IMR-90 (cell line): ENCODE data around the gene NPPC. TPM values are rescaled to one million over a fixed set of nuclear protein-coding genes. Genes with fewer than 3 reads are reported as not detected.

Source experiments
- ATAC-seq: fragments of 200-7000 bp; cut with Tn5 transposase; 2 replicates; pipeline ENCODE4 v1.9.1; 2020; ENCODE audit warnings: low read depth, mild to moderate bottlenecking, moderate library complexity
- BruUV-seq: library from RNA; stranded (reverse); fragments of 400-500 nt; replicated peaks from 2 replicates; lab custom pipeline; 2021; lab: Mats Ljungman, UMichigan
- CTCF ChIA-PET: fragments of 300-600 bp; formaldehyde crosslinking; extraction: SDS; loops from one replicate; lab custom pipeline; 2021; ENCODE audit warnings: antibody characterized with exemption; lab: Yijun Ruan, JAX
- POLR2A ChIA-PET: fragments of 300-600 bp; sonication (Branson Sonifier 250); formaldehyde crosslinking; loops from one replicate; lab custom pipeline; 2022; ENCODE audit warnings: antibody characterized with exemption; ENCODE audit not compliant: unreplicated experiment; lab: Charles Lee
- DNase-seq: peaks from one replicate; pipeline ENCODE4 v3.0.0; 2013
- H2AFZ ChIP-seq: replicated peaks from 2 replicates; pipeline ENCODE3; 2013; ENCODE audit warnings: low read length, mild to moderate bottlenecking; ENCODE audit not compliant: poor library complexity
- H2AK5ac ChIP-seq: 2 replicates; pipeline ENCODE4 v1.6.1; 2013; ENCODE audit warnings: low read depth, low read length, inconsistent platforms
- H2AK9ac ChIP-seq: replicated peaks from 2 replicates; pipeline ENCODE3; 2013; ENCODE audit warnings: mild to moderate bottlenecking, low read depth, low read length, moderate library complexity; ENCODE audit not compliant: poor library complexity
- H2BK120ac ChIP-seq: 2 replicates; pipeline ENCODE4 v1.6.1; 2013; ENCODE audit warnings: low read depth, low read length, inconsistent platforms
- H2BK15ac ChIP-seq: 3 replicates; pipeline ENCODE4 v1.6.1; 2013; ENCODE audit warnings: low read depth, low read length, inconsistent platforms
- H2BK20ac ChIP-seq: 2 replicates; pipeline ENCODE4 v1.6.1; 2013; ENCODE audit warnings: low read depth, mild to moderate bottlenecking, inconsistent platforms, low read length, moderate library complexity
- H2BK5ac ChIP-seq: 2 replicates; pipeline ENCODE4 v1.6.1; 2013; ENCODE audit warnings: mild to moderate bottlenecking, low read depth, low read length, inconsistent platforms; ENCODE audit not compliant: poor library complexity, severe bottlenecking
- H3K14ac ChIP-seq: replicated peaks from 2 replicates; pipeline ENCODE4 v1.6.1; 2013; ENCODE audit warnings: low read depth, low read length, inconsistent platforms
- H3K18ac ChIP-seq: 2 replicates; pipeline ENCODE4 v1.6.1; 2013; ENCODE audit warnings: low read depth, low read length, control low read depth
- H3K23ac ChIP-seq: 2 replicates; pipeline ENCODE4 v1.6.1; 2013; ENCODE audit warnings: low read depth, low read length, inconsistent platforms
- H3K27ac ChIP-seq: 2 replicates; pipeline ENCODE4 v1.5.1; 2013; ENCODE audit warnings: mild to moderate bottlenecking, control low read depth, low read length; ENCODE audit not compliant: insufficient read depth
- H3K27me3 ChIP-seq: 2 replicates; pipeline ENCODE4 v1.6.1; 2013; ENCODE audit warnings: low read length; ENCODE audit not compliant: control insufficient read depth, insufficient read depth
- H3K36me3 ChIP-seq: 2 replicates; pipeline ENCODE4 v1.6.1; 2013; ENCODE audit warnings: low read length, mixed read lengths; ENCODE audit not compliant: control insufficient read depth, insufficient read depth
- H3K4ac ChIP-seq: 2 replicates; pipeline ENCODE4 v1.6.1; 2013; ENCODE audit warnings: low read depth, low read length, inconsistent platforms
- H3K4me1 ChIP-seq: 2 replicates; pipeline ENCODE4 v1.6.1; 2013; ENCODE audit warnings: low read length, mixed read lengths; ENCODE audit not compliant: control insufficient read depth, insufficient read depth
- H3K4me2 ChIP-seq: 2 replicates; pipeline ENCODE4 v1.6.1; 2013; ENCODE audit warnings: low read depth, mild to moderate bottlenecking, control low read depth, low read length, moderate library complexity
- H3K4me3 ChIP-seq: 2 replicates; pipeline ENCODE4 v1.5.1; 2013; ENCODE audit warnings: low read depth, mild to moderate bottlenecking, control low read depth, low read length, moderate library complexity; ENCODE audit not compliant: insufficient read depth
- H3K56ac ChIP-seq: 2 replicates; pipeline ENCODE4 v1.6.1; 2013; ENCODE audit warnings: low read length, inconsistent platforms; ENCODE audit not compliant: insufficient read depth; ENCODE audit errors: extremely low read depth
- H3K79me1 ChIP-seq, 2 experiments: 2 replicates each; pipeline ENCODE4 v1.6.1; 2013; ENCODE audit warnings: low read length in 2 of 2, inconsistent platforms in 1 of 2, low read depth in 1 of 2
- H3K9ac ChIP-seq: 2 replicates; pipeline ENCODE4 v1.6.1; 2013; ENCODE audit warnings: low read depth, low read length, control low read depth
- H3K9me1 ChIP-seq: 2 replicates; pipeline ENCODE4 v1.6.1; 2013; ENCODE audit warnings: low read length, inconsistent platforms; ENCODE audit not compliant: insufficient read depth
- H3K9me3 ChIP-seq: 2 replicates; pipeline ENCODE4 v1.6.1; 2013; ENCODE audit warnings: low read length; ENCODE audit not compliant: control insufficient read depth, insufficient read depth
- H4K20me1 ChIP-seq: 2 replicates; pipeline ENCODE4 v1.6.1; 2013; ENCODE audit warnings: low read length, inconsistent platforms; ENCODE audit not compliant: insufficient read depth
- H4K5ac ChIP-seq: 2 replicates; pipeline ENCODE4 v1.6.1; 2013; ENCODE audit warnings: mild to moderate bottlenecking, low read depth, low read length, control low read depth
- H4K8ac ChIP-seq, 2 experiments: 2 replicates each; pipeline ENCODE4 v1.6.1; 2013; ENCODE audit warnings: low read depth in 2 of 2, low read length in 2 of 2, control low read depth in 1 of 2, inconsistent platforms in 1 of 2
- H4K91ac ChIP-seq: 2 replicates; pipeline ENCODE4 v1.6.1; 2013; ENCODE audit warnings: low read depth, low read length, inconsistent platforms; ENCODE audit not compliant: insufficient read depth
- CEBPB ChIP-seq: IDR thresholded peaks from 2 replicates; pipeline ENCODE4 v1.6.1; 2012; ENCODE audit warnings: low read depth, low read length, improper control_type of control experiment
- CTCF ChIP-seq: conservative IDR thresholded peaks from 2 replicates; pipeline ENCODE4 v1.5.1; 2012; ENCODE audit warnings: mild to moderate bottlenecking, low read depth, low read length, improper control_type of control experiment
- FOS ChIP-seq: fragments of 150-350 bp; IDR thresholded peaks from 2 replicates; pipeline ENCODE4 v1.6.1; 2016; ENCODE audit warnings: low read depth, low read length
- MXI1 ChIP-seq: IDR thresholded peaks from 2 replicates; pipeline ENCODE4 v1.6.1; 2012; ENCODE audit warnings: low read depth, mild to moderate bottlenecking, low read length, moderate library complexity, borderline replicate concordance
- NFE2L2 ChIP-seq: fragments of 150-350 bp; IDR thresholded peaks from 2 replicates; pipeline ENCODE4 v1.6.1; 2016; ENCODE audit warnings: low read depth, mild to moderate bottlenecking, low read length
- POLR2A ChIP-seq: IDR thresholded peaks from 2 replicates; pipeline ENCODE4 v1.6.1; 2012; ENCODE audit warnings: mild to moderate bottlenecking, low read depth, low read length
- RAD21 ChIP-seq: IDR thresholded peaks from 2 replicates; pipeline ENCODE4 v1.6.1; 2012; ENCODE audit warnings: low read length, improper control_type of control experiment
- RFX5 ChIP-seq: IDR thresholded peaks from 2 replicates; pipeline ENCODE4 v1.8.0; 2012; ENCODE audit warnings: low read depth, mild to moderate bottlenecking, low read length, moderate library complexity
- USF2 ChIP-seq: fragments of 150-350 bp; IDR thresholded peaks from 2 replicates; pipeline ENCODE4 v1.6.1; 2017; ENCODE audit warnings: mild to moderate bottlenecking, antibody characterized with exemption, low read length, low read depth
- WGBS, 2 experiments: methylation state at CpG; one replicate each; pipeline versions ENCODE4 v1.1.5 to v1.1.7; 2013; ENCODE audit warnings: missing lambda C conversion rate in 2 of 2; ENCODE audit not compliant: insufficient read length in 1 of 2; ENCODE audit errors: extremely low coverage in 2 of 2; 5-methylcytosine and 5-hydroxymethylcytosine counted together
- dilution Hi-C: fragments of 300-500 bp; cut with HindIII; formaldehyde crosslinking; loops from one replicate; pipeline ENCODE4 v1.14.3; 2018; ENCODE audit warnings: low sequenced_read_pairs; ENCODE audit not compliant: unreplicated experiment
- in situ Hi-C: fragments of 300-500 bp; cut with MboI; formaldehyde crosslinking; loops from 3 replicates; pipeline ENCODE4 v1.14.3; 2019; ENCODE audit warnings: low sequenced_read_pairs, inconsistent platforms, mixed read lengths
- intact Hi-C: fragments of 100-400 bp; cut with micrococcal nuclease; formaldehyde crosslinking; loops from 2 replicates; pipeline ENCODE4 v1.10.0; 2022
- polyA plus RNA-seq, 3 experiments: library from polyadenylated mRNA; depleted of rRNA; stranded (reverse); fragments of >200 nt; gene quantifications; 2 replicates each; pipeline ENCODE4 v1.2.3, GENCODE V29; 2012; ENCODE audit warnings: low replicate concordance in 1 of 3
- total RNA-seq: library from RNA; depleted of rRNA; stranded (reverse); fragments of >200 nt; gene quantifications from 2 replicates; pipeline ENCODE4 v1.2.3, GENCODE V29; 2012

The NPPC gene
- total and polyA plus RNA-seq, 2 of the 4 experiments (the other 2 are of a cell fraction) = 0.22 to 0.36 TPM

GRCh38 chr2:231894566-231895380, 31.4 kb downstream of the NPPC start:
- Histone ChIP-seq H4K20me1 (no peaks in the 10 kb centered on the region), H3K27me3 (peaks cover 21% of the 10 kb centered on the region), H3K56ac (no peak overlapping the region), H4K8ac (no peak overlapping the region), H4K91ac (no peak overlapping the region), H2AK9ac (no peak overlapping the region), H3K9me3 (no peaks in the 10 kb centered on the region), H3K4ac (no peak overlapping the region), H3K23ac (no peak overlapping the region), H4K5ac (no peak overlapping the region), H3K18ac (no peak overlapping the region), H3K4me3 (no peak overlapping the region), H3K36me3 (no peaks in the 10 kb centered on the region), H2AK5ac (no peak overlapping the region), H2BK120ac (no peak overlapping the region), H3K9me1 (no peaks in the 10 kb centered on the region), H3K14ac (no peak overlapping the region), H3K4me1 (no peaks in the 10 kb centered on the region), H3K4me2 (no peak overlapping the region), H3K79me1 (no peaks in the 10 kb centered on the region), H2BK5ac (no peak overlapping the region), H2BK15ac (no peak overlapping the region), H3K9ac (no peak overlapping the region), H3K27ac (no peak overlapping the region), H2BK20ac (no peak overlapping the region), H2AFZ (no peak overlapping the region)
- WGBS, 2 experiments = 61% methylated on average over 8 of the region's 15 CpGs; no CpG with 5 or more reads in 1 of the 2 experiments
- no TSS peak for BruUV-seq
- in situ Hi-C loops = no loop called here
- intact Hi-C loops = no loop called here
- no peak for TF ChIP-seq CTCF
- TF ChIP-seq MXI1 = no peak
- no peak for TF ChIP-seq NFE2L2
- TF ChIP-seq RFX5 = no peak
- TF ChIP-seq FOS = no peak
- TF ChIP-seq USF2 = no peak
- no peak for TF ChIP-seq RAD21
- no peak for TF ChIP-seq POLR2A
- no peak for TF ChIP-seq CEBPB
- dilution Hi-C loops = no loop called here
- ChIA-PET CTCF (no interaction called here), POLR2A (no interaction called here)
- ATAC-seq = no peak
- no peak for DNase-seq
